Subcutaneous adipose tissue (tissue), 4 donors: ENCODE results near the gene SUGCT. TPM values are rescaled to one million over a fixed set of nuclear protein-coding genes. Genes with fewer than 3 reads are reported as not detected.

Experiments used
- total RNA-seq, 4 donors: library from RNA; depleted of rRNA; stranded (reverse); fragments of >200 nt; gene quantifications; one replicate each; pipeline ENCODE4 v1.1.0, GENCODE V29; 2016
- TF ChIP-seq, protein P1 (sequence below): fragments of 450-650 bp; IDR thresholded peaks from one replicate; pipeline ENCODE4 v1.5.1; 2016; ENCODE audit warnings: low read depth, mild to moderate bottlenecking, control low read depth, antibody characterized with exemption, moderate library complexity

The SUGCT gene
- total RNA-seq, 4 donors from 2014 or later: 1.1 to 3.1 (median 1.8) TPM

DNA sequence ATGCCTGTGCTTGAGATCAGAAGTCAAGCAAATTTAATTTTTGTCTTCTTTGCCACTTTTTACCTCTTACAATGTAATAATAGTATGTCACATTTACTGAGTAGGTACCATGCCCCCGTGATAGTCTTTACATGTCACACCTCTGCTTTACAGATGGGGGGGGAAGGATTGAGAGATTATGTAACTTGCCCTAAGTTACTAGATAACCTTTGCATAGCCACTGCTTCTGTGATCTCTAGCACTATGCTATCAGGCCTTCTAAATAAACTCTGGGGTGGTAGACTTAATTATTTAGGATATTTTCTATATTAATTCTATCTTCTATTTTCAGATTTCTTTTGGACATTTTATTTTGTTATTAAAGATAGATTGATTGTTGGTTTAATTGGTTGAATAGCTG is 514.4 kb downstream of the SUGCT start:
- TF ChIP-seq, protein P1, sequence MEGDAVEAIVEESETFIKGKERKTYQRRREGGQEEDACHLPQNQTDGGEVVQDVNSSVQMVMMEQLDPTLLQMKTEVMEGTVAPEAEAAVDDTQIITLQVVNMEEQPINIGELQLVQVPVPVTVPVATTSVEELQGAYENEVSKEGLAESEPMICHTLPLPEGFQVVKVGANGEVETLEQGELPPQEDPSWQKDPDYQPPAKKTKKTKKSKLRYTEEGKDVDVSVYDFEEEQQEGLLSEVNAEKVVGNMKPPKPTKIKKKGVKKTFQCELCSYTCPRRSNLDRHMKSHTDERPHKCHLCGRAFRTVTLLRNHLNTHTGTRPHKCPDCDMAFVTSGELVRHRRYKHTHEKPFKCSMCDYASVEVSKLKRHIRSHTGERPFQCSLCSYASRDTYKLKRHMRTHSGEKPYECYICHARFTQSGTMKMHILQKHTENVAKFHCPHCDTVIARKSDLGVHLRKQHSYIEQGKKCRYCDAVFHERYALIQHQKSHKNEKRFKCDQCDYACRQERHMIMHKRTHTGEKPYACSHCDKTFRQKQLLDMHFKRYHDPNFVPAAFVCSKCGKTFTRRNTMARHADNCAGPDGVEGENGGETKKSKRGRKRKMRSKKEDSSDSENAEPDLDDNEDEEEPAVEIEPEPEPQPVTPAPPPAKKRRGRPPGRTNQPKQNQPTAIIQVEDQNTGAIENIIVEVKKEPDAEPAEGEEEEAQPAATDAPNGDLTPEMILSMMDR: no peak

DNA sequence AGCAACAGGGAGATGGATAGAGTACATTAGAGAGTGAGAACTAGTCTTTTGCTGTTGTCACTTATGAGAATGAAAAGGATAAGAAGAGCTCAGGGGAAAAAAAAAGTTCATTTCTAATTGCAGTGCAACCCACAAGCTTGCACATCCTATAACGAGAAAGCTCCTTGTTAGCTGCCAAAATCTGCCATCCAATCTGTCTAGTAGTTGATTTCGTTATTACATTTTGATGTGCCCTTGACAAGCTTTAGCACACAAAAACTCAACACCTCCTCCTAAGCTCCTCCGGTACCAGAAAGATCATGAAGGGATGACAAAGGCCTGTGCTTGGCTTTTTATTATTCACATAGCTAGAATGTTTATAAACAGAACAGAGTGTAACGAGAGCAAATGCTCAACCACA is 519.4 kb downstream of the SUGCT start:
- TF ChIP-seq, protein P1: no peak

DNA sequence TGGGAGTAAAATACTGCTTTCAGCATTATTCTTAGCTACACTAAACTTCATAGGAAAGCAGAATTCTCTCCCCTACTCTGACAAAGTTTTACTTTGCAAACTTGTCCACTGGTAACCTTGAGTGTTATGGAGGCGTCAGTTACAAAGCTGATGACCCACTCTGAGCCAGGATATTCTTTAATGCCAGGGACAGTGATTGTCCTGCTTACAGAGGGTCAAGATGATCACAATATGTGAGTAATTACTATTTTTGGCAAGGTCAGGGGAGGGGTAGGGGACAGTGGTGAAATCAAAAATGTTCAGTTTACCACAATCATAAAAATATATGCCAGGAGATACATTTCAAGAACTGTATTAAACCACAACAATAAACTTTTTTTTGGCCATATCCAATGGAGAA is 520.6 kb downstream of the SUGCT start:
- TF ChIP-seq, protein P1: no peak

DNA sequence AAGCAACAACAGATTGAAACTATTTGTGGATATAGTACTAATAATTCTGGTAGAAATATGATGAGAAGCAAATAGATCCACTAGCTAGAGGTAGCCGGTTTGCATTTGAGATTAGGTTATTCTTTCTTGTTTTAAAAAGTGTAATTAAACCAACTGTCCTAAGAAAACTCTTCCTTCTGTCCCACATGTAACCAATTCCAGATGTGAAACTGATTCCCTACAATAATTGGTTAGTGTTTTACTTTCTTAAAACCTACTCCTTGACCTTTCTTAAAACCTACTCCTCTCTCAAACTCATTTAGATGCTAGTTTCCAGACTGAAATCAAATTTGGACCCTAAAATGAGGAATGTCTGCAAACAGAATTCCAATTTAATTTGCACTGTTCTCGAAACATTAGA is 521.5 kb downstream of the SUGCT start:
- TF ChIP-seq, protein P1: no peak

DNA sequence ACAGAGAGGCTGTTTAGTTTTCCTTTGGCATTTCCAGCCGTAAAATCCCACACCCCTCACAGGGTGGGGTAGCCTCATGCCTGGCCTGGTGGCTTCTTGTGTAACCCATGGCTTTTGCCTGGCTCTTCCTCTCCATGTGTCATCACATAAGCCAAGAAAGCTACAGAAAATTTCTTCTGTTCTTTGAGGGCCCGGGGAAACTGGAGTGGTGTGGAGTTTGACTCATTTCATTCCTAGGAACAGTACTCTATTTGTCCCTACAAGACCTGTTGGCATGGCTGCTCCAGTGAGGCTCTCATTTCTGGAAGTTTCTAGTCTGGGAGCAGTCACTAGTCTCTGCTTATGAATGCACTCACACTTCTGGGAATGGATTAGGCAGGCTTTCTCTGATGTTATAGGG is 523.9 kb downstream of the SUGCT start:
- TF ChIP-seq, protein P1: no peak

DNA sequence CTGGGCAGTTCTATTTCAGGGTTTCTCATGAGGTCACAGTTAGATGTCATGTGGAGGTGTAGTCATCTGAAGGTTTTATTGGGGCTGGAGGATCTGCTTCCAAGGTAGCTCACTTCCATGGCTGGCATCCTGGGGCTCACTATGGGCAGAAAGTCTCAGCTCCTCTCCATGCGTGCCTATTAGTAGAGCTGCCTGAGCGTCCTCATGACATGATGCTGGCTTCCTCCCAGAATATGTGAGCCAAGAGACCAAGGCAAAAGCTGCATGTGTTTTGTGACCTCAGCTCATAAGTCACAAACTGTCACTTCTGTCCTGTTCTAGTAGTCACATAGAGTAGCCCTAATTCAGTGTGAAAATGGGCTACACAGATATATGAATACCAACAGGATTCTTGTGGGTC is 524.4 kb downstream of the SUGCT start:
- TF ChIP-seq, protein P1: no peak

DNA sequence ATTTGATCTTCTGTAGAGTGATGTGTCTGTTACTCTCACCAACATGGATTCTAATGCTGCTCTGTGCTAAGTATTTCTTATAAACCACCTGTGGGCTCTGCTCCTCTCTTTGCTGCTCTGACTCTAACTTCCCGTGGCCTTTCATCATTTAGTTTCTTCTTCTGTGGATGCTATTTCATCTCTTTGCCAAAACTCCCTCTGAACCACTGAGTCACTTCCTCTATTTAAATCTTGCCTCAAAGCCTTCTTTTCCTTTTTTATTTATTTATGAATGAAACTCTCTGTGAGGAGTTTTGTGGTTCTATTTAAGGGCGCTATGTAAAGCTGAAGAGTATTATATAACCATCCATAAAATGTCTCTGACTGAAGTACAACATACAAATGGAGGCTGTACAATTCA is 538.5 kb downstream of the SUGCT start:
- TF ChIP-seq, protein P1: no peak
